ENCODE measurements around the gene RIOK3.

RIOK3 gene

DNA sequence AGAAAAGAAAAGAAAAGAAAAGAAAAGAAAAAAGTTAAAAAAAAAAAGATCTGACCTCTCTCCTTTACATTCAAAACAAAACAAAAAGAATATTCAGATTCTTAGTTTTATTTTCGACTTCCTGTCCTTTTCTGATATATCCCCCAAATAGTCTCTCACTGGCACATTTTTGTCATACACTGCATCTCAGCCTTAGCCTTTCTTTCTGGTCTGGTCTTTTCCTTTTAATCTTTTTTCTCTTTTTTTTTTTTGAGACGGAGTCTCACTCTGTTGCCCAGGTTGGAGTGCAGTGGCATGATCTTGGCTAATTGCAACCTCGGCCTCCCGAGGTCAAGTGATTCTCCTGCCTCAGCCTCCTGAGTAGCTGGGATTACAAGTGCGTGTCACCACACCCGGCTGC is 1.6 kb upstream of the RIOK3 start:
- no peak overlapping the region for H3K27ac ChIP-seq (ENCODE audit: low read depth, low read length)
- 0 out of 2 replicates have a peak, but pooled peaks cover under 1% of the 10 kb centered on the region for H3K36me3 ChIP-seq (ENCODE audit: control insufficient read depth, insufficient read depth, low read length)
- H3K9ac ChIP-seq (ENCODE audit: low read depth, low read length) = no peak overlapping the region
- H3K4me3 ChIP-seq (ENCODE audit: low read depth, low read length) = no peak overlapping the region
- H3K9me3 ChIP-seq (ENCODE audit: control insufficient read depth, insufficient read depth, low read length) = no peaks in the 10 kb centered on the region
- H3K4me1 ChIP-seq (ENCODE audit: control insufficient read depth, insufficient read depth, low read length) = peaks cover 13% of the 10 kb centered on the region
- H3K27me3 ChIP-seq (ENCODE audit: control insufficient read depth, insufficient read depth, low read length) = no peaks in the 10 kb centered on the region

GRCh38 chr18:23452347-23452727 is 750 bp upstream of the RIOK3 start:
- peak overlapping the region; percentile 100 for H3K4me3 ChIP-seq (ENCODE audit: low read depth, low read length)
- peak overlapping the region; percentile 74 for H3K27ac ChIP-seq (ENCODE audit: low read depth, low read length)
- 0 out of 2 replicates have a peak, but pooled peaks cover 5% of the 10 kb centered on the region for H3K36me3 ChIP-seq (ENCODE audit: control insufficient read depth, insufficient read depth, low read length)
- H3K27me3 ChIP-seq (ENCODE audit: control insufficient read depth, insufficient read depth, low read length) = no peaks in the 10 kb centered on the region
- H3K9me3 ChIP-seq (ENCODE audit: control insufficient read depth, insufficient read depth, low read length) = no peaks in the 10 kb centered on the region
- peaks cover 13% of the 10 kb centered on the region for H3K4me1 ChIP-seq (ENCODE audit: control insufficient read depth, insufficient read depth, low read length)
- H3K9ac ChIP-seq (ENCODE audit: low read depth, low read length) = no peak overlapping the region

DNA sequence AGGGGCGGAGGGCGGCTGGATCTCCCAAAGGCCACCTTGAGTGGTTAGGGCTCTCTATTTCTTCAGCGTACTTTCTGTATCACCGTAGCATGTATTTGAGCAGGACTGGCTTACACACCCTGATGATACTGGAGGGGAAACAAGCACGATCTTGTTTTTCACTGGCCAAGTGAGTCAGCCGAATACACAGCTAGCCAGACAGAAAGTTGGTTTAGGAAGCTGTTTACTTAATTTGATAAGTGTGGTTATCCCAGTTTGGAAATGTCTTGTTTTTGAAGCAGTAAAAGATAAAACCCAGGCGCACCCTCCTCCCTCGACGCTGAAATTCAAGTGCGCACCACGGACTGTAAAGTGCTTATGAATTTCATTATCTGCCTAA is 582 bp downstream of the RIOK3 start:
- Histone ChIP-seq H3K9ac (ENCODE audit: low read depth, low read length) (no peak overlapping the region), H3K27me3 (ENCODE audit: control insufficient read depth, insufficient read depth, low read length) (no peaks in the 10 kb centered on the region), H3K4me3 (ENCODE audit: low read depth, low read length) (peak overlapping the region; percentile 100), H3K27ac (ENCODE audit: low read depth, low read length) (peak overlapping the region; percentile 69), H3K4me1 (ENCODE audit: control insufficient read depth, insufficient read depth, low read length) (peaks cover 13% of the 10 kb centered on the region), H3K36me3 (ENCODE audit: control insufficient read depth, insufficient read depth, low read length) (0 out of 2 replicates have a peak, but pooled peaks cover 5% of the 10 kb centered on the region), H3K9me3 (ENCODE audit: control insufficient read depth, insufficient read depth, low read length) (no peaks in the 10 kb centered on the region)

DNA sequence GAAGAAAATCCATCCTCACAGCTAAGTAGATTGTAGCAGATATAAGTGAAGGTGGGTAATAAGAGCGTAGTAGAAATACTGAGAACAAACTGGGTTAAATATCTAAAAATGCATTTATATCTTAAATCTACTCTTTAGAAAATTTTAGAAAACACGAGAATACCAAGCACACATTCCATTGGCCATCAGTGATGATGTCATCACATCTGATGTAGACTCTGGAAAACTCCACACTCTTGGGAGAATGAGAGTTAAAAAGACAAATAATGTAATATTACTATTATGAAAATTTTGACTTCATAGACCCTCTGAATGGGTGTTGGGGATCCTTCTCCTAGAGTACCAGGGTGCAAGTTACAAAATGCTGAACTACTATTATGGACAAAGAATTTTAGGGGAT is 3.7 kb downstream of the RIOK3 start:
- H3K9ac ChIP-seq (ENCODE audit: low read depth, low read length) = no peak overlapping the region
- H3K36me3 ChIP-seq (ENCODE audit: control insufficient read depth, insufficient read depth, low read length) = 0 out of 2 replicates have a peak, but pooled peaks cover 5% of the 10 kb centered on the region
- no peaks in the 10 kb centered on the region for H3K9me3 ChIP-seq (ENCODE audit: control insufficient read depth, insufficient read depth, low read length)
- no peak overlapping the region for H3K4me3 ChIP-seq (ENCODE audit: low read depth, low read length)
- H3K4me1 ChIP-seq (ENCODE audit: control insufficient read depth, insufficient read depth, low read length) = peaks cover 13% of the 10 kb centered on the region
- H3K27me3 ChIP-seq (ENCODE audit: control insufficient read depth, insufficient read depth, low read length) = no peaks in the 10 kb centered on the region
- H3K27ac ChIP-seq (ENCODE audit: low read depth, low read length) = no peak overlapping the region

DNA sequence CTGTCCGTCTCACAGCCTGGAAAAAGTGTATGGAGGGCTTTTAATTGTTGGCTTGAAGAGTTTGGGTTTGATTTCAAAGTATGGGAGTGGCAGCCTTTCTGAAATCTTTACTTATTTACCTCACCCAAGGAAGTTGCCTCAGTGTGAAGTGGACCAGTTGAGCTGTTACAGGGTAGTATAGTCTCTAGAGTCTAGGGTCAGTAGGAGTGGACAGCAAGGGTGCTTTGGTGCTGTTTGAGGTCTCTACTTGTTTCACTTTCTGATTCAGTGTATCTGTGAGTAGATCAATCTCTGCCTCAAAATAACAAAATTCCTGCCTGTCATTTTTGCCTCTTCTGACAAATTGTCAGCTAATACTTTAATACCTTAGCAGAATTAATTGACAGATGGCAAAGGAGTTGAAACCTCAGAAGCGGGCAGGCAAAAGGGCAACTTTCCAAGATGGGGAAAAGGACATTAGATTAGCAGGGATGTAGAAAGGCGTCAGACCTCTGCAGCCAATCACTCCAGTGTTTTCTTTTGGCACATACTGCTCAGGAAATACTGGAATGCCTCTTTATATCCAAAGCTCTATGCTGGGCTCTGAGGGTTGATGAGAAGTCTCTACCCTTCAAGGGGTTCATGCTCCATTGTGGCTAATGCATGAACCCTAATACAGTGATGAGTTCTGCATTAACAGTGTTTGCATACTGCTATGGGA is 5.9 kb downstream of the RIOK3 start:
- H3K9ac ChIP-seq (ENCODE audit: low read depth, low read length) = no peak overlapping the region
- no peaks in the 10 kb centered on the region for H3K27me3 ChIP-seq (ENCODE audit: control insufficient read depth, insufficient read depth, low read length)
- no peak overlapping the region for H3K27ac ChIP-seq (ENCODE audit: low read depth, low read length)
- H3K9me3 ChIP-seq (ENCODE audit: control insufficient read depth, insufficient read depth, low read length) = no peaks in the 10 kb centered on the region
- H3K36me3 ChIP-seq (ENCODE audit: control insufficient read depth, insufficient read depth, low read length) = peaks cover 21% of the 10 kb centered on the region
- H3K4me1 ChIP-seq (ENCODE audit: control insufficient read depth, insufficient read depth, low read length) = peaks cover 6% of the 10 kb centered on the region; the same call in 1 of the 2 replicates
- no peak overlapping the region for H3K4me3 ChIP-seq (ENCODE audit: low read depth, low read length)

DNA sequence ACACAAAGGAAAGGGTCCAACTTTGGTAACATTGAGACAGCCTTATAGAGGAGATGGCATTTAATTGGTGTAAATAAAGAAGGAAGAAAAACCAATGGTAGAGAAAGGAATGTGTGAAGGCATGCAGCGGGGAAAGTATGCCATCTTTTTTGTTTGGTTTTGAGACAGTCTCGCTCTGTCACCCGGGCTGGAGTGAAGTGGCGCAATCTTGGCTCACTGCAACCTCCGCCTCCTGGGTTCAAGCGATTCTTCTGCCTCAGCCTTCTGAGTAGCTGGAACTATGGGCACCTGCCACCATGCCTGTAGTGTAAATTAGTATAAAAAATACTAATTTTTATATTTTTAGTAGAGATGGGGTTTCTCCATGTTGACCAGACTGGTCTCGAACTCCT is 6.4 kb downstream of the RIOK3 start:
- peaks cover 27% of the 10 kb centered on the region for H3K36me3 ChIP-seq (ENCODE audit: control insufficient read depth, insufficient read depth, low read length)
- no peak overlapping the region for H3K4me3 ChIP-seq (ENCODE audit: low read depth, low read length)
- no peak overlapping the region for H3K27ac ChIP-seq (ENCODE audit: low read depth, low read length)
- H3K9me3 ChIP-seq (ENCODE audit: control insufficient read depth, insufficient read depth, low read length) = no peaks in the 10 kb centered on the region
- H3K4me1 ChIP-seq (ENCODE audit: control insufficient read depth, insufficient read depth, low read length) = peaks cover under 1% of the 10 kb centered on the region; the same call in 1 of the 2 replicates
- no peak overlapping the region for H3K9ac ChIP-seq (ENCODE audit: low read depth, low read length)
- no peaks in the 10 kb centered on the region for H3K27me3 ChIP-seq (ENCODE audit: control insufficient read depth, insufficient read depth, low read length)

GRCh38 chr18:23460285-23461273 is 7.5 kb downstream of the RIOK3 start:
- no peak overlapping the region for H3K4me3 ChIP-seq (ENCODE audit: low read depth, low read length)
- no peaks in the 10 kb centered on the region for H3K27me3 ChIP-seq (ENCODE audit: control insufficient read depth, insufficient read depth, low read length)
- no peaks in the 10 kb centered on the region for H3K4me1 ChIP-seq (ENCODE audit: control insufficient read depth, insufficient read depth, low read length)
- peaks cover 35% of the 10 kb centered on the region for H3K36me3 ChIP-seq (ENCODE audit: control insufficient read depth, insufficient read depth, low read length)
- no peak overlapping the region for H3K27ac ChIP-seq (ENCODE audit: low read depth, low read length)
- H3K9ac ChIP-seq (ENCODE audit: low read depth, low read length) = no peak overlapping the region
- H3K9me3 ChIP-seq (ENCODE audit: control insufficient read depth, insufficient read depth, low read length) = no peaks in the 10 kb centered on the region

GRCh38 chr18:23462876-23463275 is 9.8 kb downstream of the RIOK3 start:
- H3K36me3 ChIP-seq (ENCODE audit: control insufficient read depth, insufficient read depth, low read length) = peaks cover 48% of the 10 kb centered on the region
- H3K9ac ChIP-seq (ENCODE audit: low read depth, low read length) = no peak overlapping the region
- H3K27ac ChIP-seq (ENCODE audit: low read depth, low read length) = no peak overlapping the region
- no peaks in the 10 kb centered on the region for H3K9me3 ChIP-seq (ENCODE audit: control insufficient read depth, insufficient read depth, low read length)
- no peaks in the 10 kb centered on the region for H3K27me3 ChIP-seq (ENCODE audit: control insufficient read depth, insufficient read depth, low read length)
- H3K4me3 ChIP-seq (ENCODE audit: low read depth, low read length) = no peak overlapping the region
- no peaks in the 10 kb centered on the region for H3K4me1 ChIP-seq (ENCODE audit: control insufficient read depth, insufficient read depth, low read length)

- no peaks in the 10 kb centered on the region for H3K27me3 ChIP-seq (ENCODE audit: control insufficient read depth, insufficient read depth, low read length)
- H3K4me3 ChIP-seq (ENCODE audit: low read depth, low read length) = no peak overlapping the region
- H3K4me1 ChIP-seq (ENCODE audit: control insufficient read depth, insufficient read depth, low read length) = no peaks in the 10 kb centered on the region
- H3K36me3 ChIP-seq (ENCODE audit: control insufficient read depth, insufficient read depth, low read length) = peaks cover 85% of the 10 kb centered on the region
- H3K9me3 ChIP-seq (ENCODE audit: control insufficient read depth, insufficient read depth, low read length) = no peaks in the 10 kb centered on the region
- no peak overlapping the region for H3K9ac ChIP-seq (ENCODE audit: low read depth, low read length)
- no peak overlapping the region for H3K27ac ChIP-seq (ENCODE audit: low read depth, low read length)
These were observed 15.8 kb downstream of the RIOK3 start for GRCh38 chr18:23468753-23469459.

GRCh38 chr18:23470620-23471387 is 17.7 kb downstream of the RIOK3 start:
- peaks cover 85% of the 10 kb centered on the region for H3K36me3 ChIP-seq (ENCODE audit: control insufficient read depth, insufficient read depth, low read length)
- H3K9me3 ChIP-seq (ENCODE audit: control insufficient read depth, insufficient read depth, low read length) = no peaks in the 10 kb centered on the region
- no peaks in the 10 kb centered on the region for H3K27me3 ChIP-seq (ENCODE audit: control insufficient read depth, insufficient read depth, low read length)
- H3K27ac ChIP-seq (ENCODE audit: low read depth, low read length) = no peak overlapping the region
- no peaks in the 10 kb centered on the region for H3K4me1 ChIP-seq (ENCODE audit: control insufficient read depth, insufficient read depth, low read length)
- H3K4me3 ChIP-seq (ENCODE audit: low read depth, low read length) = no peak overlapping the region
- H3K9ac ChIP-seq (ENCODE audit: low read depth, low read length) = no peak overlapping the region

Measured in HUES48 (cell line).